Measurements from ENCODE around the gene OMG. TPM values are rescaled to one million over a fixed set of nuclear protein-coding genes. Genes with fewer than 3 reads are reported as not detected.

The OMG gene
- polyA plus RNA-seq, 3 donors = 0.83 to 2.2 TPM; not detected in 1

GRCh38 chr17:31314782-31315100 is 17.7 kb upstream of the OMG start:
- no peaks in the 10 kb centered on the region for H3K27me3 Mint-ChIP-seq (ENCODE audit: low read depth in 3 of 3)
- Histone ChIP-seq H4K20me1 (ENCODE audit: insufficient read depth, low read length) (peaks cover 7% of the 10 kb centered on the region), H3K4me1 (ENCODE audit: control insufficient read depth in 1 of 2, insufficient read depth in 2 of 2, low read length in 2 of 2) (peaks cover 36 to 58% of the 10 kb centered on the region in 2 donors), H3K36me3 (replicated peaks in 1 of 2; ENCODE audit: control insufficient read depth in 1 of 2, insufficient read depth in 2 of 2, low read length in 2 of 2) (peaks cover 0 to 5% of the 10 kb centered on the region in 2 donors), H3K9ac (ENCODE audit: insufficient read depth, low read length, poor library complexity, severe bottlenecking) (peak overlapping the region; percentile 88), H3K4me2 (replicated peaks; ENCODE audit: extremely low read depth, low read length, poor library complexity, severe bottlenecking) (peak overlapping the region; percentile 98), H3K27ac (ENCODE audit: low read depth in 1 of 2, low read length in 2 of 2) (peak overlapping the region in 1 of 2 donors; percentile 86), H3K9me3 (replicated peaks in 1 of 2; ENCODE audit: control insufficient read depth in 1 of 2, insufficient read depth in 1 of 2, low read length in 2 of 2) (no peaks in the 10 kb centered on the region), H3K27me3 (ENCODE audit: control insufficient read depth in 2 of 2, insufficient read depth in 2 of 2, low read length in 2 of 2) (no peaks in the 10 kb centered on the region), H2AFZ (ENCODE audit: insufficient read depth, low read depth, low read length, poor library complexity, severe bottlenecking) (no peak overlapping the region), H3K4me3 (replicated peaks in 1 of 3; ENCODE audit: low read depth in 2 of 3, low read length in 3 of 3) (peak overlapping the region; percentile 90 to 100 (median 96)), H3K79me2 (ENCODE audit: insufficient read depth, low read length) (peaks cover 92% of the 10 kb centered on the region)
- H3K9me3 Mint-ChIP-seq = no peaks in the 10 kb centered on the region
- H3K27ac Mint-ChIP-seq = peak overlapping the region; percentile 92 to 98 (median 97)
- no CpG with 5 or more reads among the region's 3 CpGs for WGBS (ENCODE audit: insufficient coverage)
- peaks cover 41% of the 10 kb centered on the region for H3K4me1 Mint-ChIP-seq
- H3K4me3 Mint-ChIP-seq = peak overlapping the region; percentile 64 to 78
- peaks cover 28 to 30% of the 10 kb centered on the region in 2 donors for H3K36me3 Mint-ChIP-seq
- no peak for TF ChIP-seq CTCF (IDR thresholded peaks at IDR 0.05)
- DNase-seq = peak in 2 of 3 donors; percentile 18 to 48
- intact Hi-C loops (cut with micrococcal nuclease) = loop anchor here in 1 of 2 donors (5.0 to 10.0 kb wide), 2 partner anchors 178 to 360 kb away; no protein-coding TSS in a partner anchor

- H3K4me1 ChIP-seq (ENCODE audit: control insufficient read depth in 1 of 2, insufficient read depth in 2 of 2, low read length in 2 of 2) = peaks cover 36 to 56% of the 10 kb centered on the region in 2 donors
- peaks cover 41% of the 10 kb centered on the region for H3K4me1 Mint-ChIP-seq
Observed at GRCh38 chr17:31313982-31314781, 17.1 kb upstream of the OMG start, which contains the start of gene EVI2B. Gene EVI2B (minus strand): TSS chr17:31314054. CDS start chr17:31305609, 8,445 bp downstream.

More at GRCh38 chr17:31313982-31314781, 17.1 kb upstream of the OMG start, which contains the start of gene EVI2B:
- H3K79me2 ChIP-seq (ENCODE audit: insufficient read depth, low read length) = peaks cover 92% of the 10 kb centered on the region
- H3K9ac ChIP-seq (ENCODE audit: insufficient read depth, low read length, poor library complexity, severe bottlenecking) = peak within 1 kb of the TSS; percentile 88
- H3K9me3 Mint-ChIP-seq = no peaks in the 10 kb centered on the region
- peak within 1 kb of the TSS; percentile 93 to 98 for H3K4me3 Mint-ChIP-seq
- peaks cover 8% of the 10 kb centered on the region for H4K20me1 ChIP-seq (ENCODE audit: insufficient read depth, low read length)
- intact Hi-C loops (cut with micrococcal nuclease) = loop anchor here in 1 of 2 donors (5.0 to 10.0 kb wide), 2 partner anchors 178 to 359 kb away; no protein-coding TSS in a partner anchor
- H2AFZ ChIP-seq (ENCODE audit: insufficient read depth, low read depth, low read length, poor library complexity, severe bottlenecking) = no peak within 1 kb of the TSS
- H3K27me3 ChIP-seq (ENCODE audit: control insufficient read depth in 2 of 2, insufficient read depth in 2 of 2, low read length in 2 of 2) = no peaks in the 10 kb centered on the region
- peak within 1 kb of the TSS; percentile 90 to 100 (median 96) for H3K4me3 ChIP-seq (replicated peaks in 1 of 3; ENCODE audit: low read depth in 2 of 3, low read length in 3 of 3)
- WGBS (ENCODE audit: insufficient coverage) = no CpG with 5 or more reads among the region's 3 CpGs
- peaks cover 0 to 5% of the 10 kb centered on the region in 2 donors for H3K36me3 ChIP-seq (replicated peaks in 1 of 2; ENCODE audit: control insufficient read depth in 1 of 2, insufficient read depth in 2 of 2, low read length in 2 of 2)
- H3K36me3 Mint-ChIP-seq = peaks cover 28 to 30% of the 10 kb centered on the region in 2 donors
- no peaks in the 10 kb centered on the region for H3K9me3 ChIP-seq (replicated peaks in 1 of 2; ENCODE audit: control insufficient read depth in 1 of 2, insufficient read depth in 1 of 2, low read length in 2 of 2)
- H3K4me2 ChIP-seq (replicated peaks; ENCODE audit: extremely low read depth, low read length, poor library complexity, severe bottlenecking) = peak within 1 kb of the TSS; percentile 98
- peak; percentile 81 to 95 (median 92) for DNase-seq
- no peak for TF ChIP-seq CTCF (IDR thresholded peaks at IDR 0.05)
- H3K27ac ChIP-seq (ENCODE audit: low read depth in 1 of 2, low read length in 2 of 2) = peak within 1 kb of the TSS; percentile 86 to 93
- no peaks in the 10 kb centered on the region for H3K27me3 Mint-ChIP-seq (ENCODE audit: low read depth in 3 of 3)
- H3K27ac Mint-ChIP-seq = peak within 1 kb of the TSS; percentile 92 to 98 (median 97)

All from CD14-positive monocyte (primary cell).